SU-DHL-6 (cell line): Measurements from ENCODE around the gene RD3L.

ENCODE experiments used
- H2AFZ ChIP-seq: fragments of 200-600 bp; sonication (generic); 2 replicates; pipeline ENCODE4 v1.6.1; 2014; ENCODE audit warnings: low read depth, mild to moderate bottlenecking, moderate library complexity, mixed read lengths, antibody characterized with exemption, low read length; ENCODE audit not compliant: severe bottlenecking
- H3F3A ChIP-seq: fragments of 200-600 bp; shearing (Covaris generic); 2 replicates; pipeline ENCODE4 v1.6.0; 2016; ENCODE audit warnings: antibody characterized with exemption, mild to moderate bottlenecking; ENCODE audit not compliant: insufficient read depth
- H3K27ac ChIP-seq: fragments of 200-600 bp; sonication (generic); 2 replicates; pipeline ENCODE4 v1.5.1; 2016; ENCODE audit warnings: low read depth, mild to moderate bottlenecking, low read length, moderate library complexity, mixed read lengths
- H3K27me3 ChIP-seq: fragments of 200-600 bp; sonication (generic), shearing (Covaris generic); 2 replicates; pipeline ENCODE4 v1.6.0; 2014; ENCODE audit warnings: mild to moderate bottlenecking, low read length
- H3K36me3 ChIP-seq: fragments of 200-600 bp; sonication (generic); 2 replicates; pipeline ENCODE4 v1.6.1; 2014; ENCODE audit warnings: mild to moderate bottlenecking, low read length, mixed read lengths
- H3K4me2 ChIP-seq: fragments of 300-600, 200-600 bp; shearing (Covaris generic), sonication (generic); 2 replicates; pipeline ENCODE4 v1.6.0; 2014; ENCODE audit warnings: low read length, low read depth, mild to moderate bottlenecking; ENCODE audit not compliant: poor library complexity, severe bottlenecking
- H3K4me3 ChIP-seq: fragments of 200-600 bp; sonication (generic); 2 replicates; pipeline ENCODE4 v1.5.1; 2014; ENCODE audit warnings: antibody characterized with exemption, low read length, mild to moderate bottlenecking, mixed read lengths; ENCODE audit not compliant: insufficient read depth, poor library complexity, severe bottlenecking
- H3K79me2 ChIP-seq: fragments of 200-600 bp; sonication (generic); 2 replicates; pipeline ENCODE4 v1.6.1; 2014; ENCODE audit warnings: mild to moderate bottlenecking, low read length, moderate library complexity; ENCODE audit not compliant: insufficient read depth
- H3K9ac ChIP-seq: fragments of 200-600 bp; sonication (generic); 2 replicates; pipeline ENCODE4 v1.7.0; 2014; ENCODE audit warnings: mild to moderate bottlenecking, low read length
- H3K9me2 ChIP-seq: fragments of 200-600 bp; sonication (generic); replicated peaks from 2 replicates; pipeline ENCODE4 v1.6.1; 2014; ENCODE audit warnings: low read length; ENCODE audit not compliant: insufficient read depth
- H3K9me3 ChIP-seq: fragments of 200-600 bp; sonication (generic); 2 replicates; pipeline ENCODE4 v1.6.1; 2014; ENCODE audit warnings: low read length, mixed read lengths; ENCODE audit not compliant: insufficient read depth
- H4K20me1 ChIP-seq: fragments of 200-600 bp; sonication (generic); 2 replicates; pipeline ENCODE4 v1.6.1; 2014; ENCODE audit warnings: low read depth, mild to moderate bottlenecking, antibody characterized with exemption, low read length, moderate library complexity, mixed read lengths
- CTCF ChIP-seq: fragments of 200-600 bp; sonication (generic); IDR thresholded peaks from one replicate; pipeline ENCODE4 v1.5.1; 2017; ENCODE audit warnings: antibody characterized with exemption, mild to moderate bottlenecking, low read length, moderate library complexity; ENCODE audit not compliant: insufficient read depth, poor library complexity, severe bottlenecking
- EZH2phosphoT487 ChIP-seq: fragments of 200-600 bp; sonication (generic), shearing (Covaris generic); conservative IDR thresholded peaks from 2 replicates; pipeline ENCODE4 v1.6.1; 2018; ENCODE audit warnings: mild to moderate bottlenecking, antibody characterized with exemption, low read length, moderate library complexity, mixed read lengths

Gene RD3L

DNA sequence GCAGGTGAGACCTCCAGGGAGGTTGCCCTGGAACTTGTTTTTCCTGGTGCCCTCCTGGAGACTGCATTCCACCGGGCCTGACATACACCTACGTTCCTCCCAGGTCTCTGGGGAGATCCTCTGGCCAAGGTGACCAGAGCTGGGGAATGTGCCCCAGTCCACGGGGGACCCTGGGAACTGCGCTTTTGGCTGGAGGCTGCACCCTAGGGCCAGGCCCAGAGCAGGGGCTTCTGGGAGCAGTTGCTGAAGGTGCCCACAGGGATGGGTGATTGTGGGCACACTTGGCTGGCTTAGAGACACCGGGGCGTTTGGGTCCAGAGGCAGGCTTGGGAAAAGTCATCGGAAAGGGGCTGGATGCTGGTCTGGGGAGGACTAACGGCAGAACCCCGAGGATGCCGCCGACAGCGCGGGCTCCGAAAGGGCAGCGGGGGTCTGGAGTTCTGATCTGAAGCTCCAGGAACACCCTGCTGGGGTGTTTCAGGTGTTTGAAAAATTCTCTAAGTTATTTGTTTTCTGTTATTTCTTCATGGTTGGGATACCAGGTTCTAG is 50.6 kb downstream of the RD3L start:
- Histone ChIP-seq H3K79me2 (no peaks in the 10 kb centered on the region), H3K4me2 (no peak overlapping the region), H3K27me3 (no peaks in the 10 kb centered on the region), H2AFZ (no peak overlapping the region), H3K36me3 (no peaks in the 10 kb centered on the region), H3F3A (no peaks in the 10 kb centered on the region), H3K9me3 (no peaks in the 10 kb centered on the region), H3K27ac (no peak overlapping the region), H4K20me1 (no peaks in the 10 kb centered on the region), H3K9me2 (no peaks in the 10 kb centered on the region), H3K9ac (no peak overlapping the region), H3K4me3 (no peak overlapping the region)
- TF ChIP-seq CTCF (no peak), EZH2phosphoT487 (no peak)

DNA sequence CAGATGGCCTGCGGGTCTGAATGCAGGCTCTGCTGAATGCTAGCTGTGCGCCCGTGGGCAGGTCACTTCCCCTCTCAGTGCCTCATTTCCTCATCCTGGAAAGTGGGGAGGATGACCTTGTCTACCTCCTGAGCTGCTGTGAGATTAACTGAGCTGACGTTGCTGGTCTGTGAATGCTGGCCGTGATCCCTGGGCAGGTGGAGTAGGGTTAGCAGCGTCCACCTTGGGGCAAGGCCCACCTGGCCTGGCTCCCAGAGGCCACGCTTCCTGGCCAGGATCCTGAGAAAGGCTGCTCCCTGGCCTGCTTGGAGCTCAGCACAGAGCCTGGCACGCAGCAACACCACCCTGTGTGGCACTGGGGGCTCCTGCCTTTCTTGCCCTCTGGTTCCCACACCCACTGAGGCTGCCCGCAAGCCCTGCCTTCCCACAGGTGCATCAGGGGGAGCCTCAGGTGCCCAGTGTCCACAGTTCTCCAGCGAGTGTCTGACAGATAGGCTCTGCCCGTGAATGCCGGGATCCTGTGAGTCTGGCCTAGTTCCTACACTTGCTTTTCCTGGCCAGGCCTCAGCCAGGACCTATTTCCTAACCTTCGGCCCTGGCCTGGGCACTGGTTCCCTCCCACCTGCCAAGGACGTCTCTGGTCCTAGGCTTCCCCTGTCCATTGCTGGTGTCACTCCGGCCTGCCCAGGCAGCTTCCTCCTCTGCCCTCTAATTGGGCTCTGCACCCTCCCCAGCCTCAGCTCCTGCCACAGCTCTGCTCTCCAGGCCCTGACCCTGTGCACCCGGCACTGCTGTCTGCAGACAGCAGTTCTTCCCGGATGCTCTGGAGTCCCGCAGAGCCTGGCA is 51.3 kb downstream of the RD3L start:
- H3K4me3 ChIP-seq: no peak overlapping the region
- no peaks in the 10 kb centered on the region for H3K79me2 ChIP-seq

More for the DNA sequence above, 51.3 kb downstream of the RD3L start:
- no peaks in the 10 kb centered on the region for H3F3A ChIP-seq
- no peak overlapping the region for H2AFZ ChIP-seq
- no peaks in the 10 kb centered on the region for H4K20me1 ChIP-seq
- no peaks in the 10 kb centered on the region for H3K9me3 ChIP-seq
- H3K9ac ChIP-seq: no peak overlapping the region
- H3K36me3 ChIP-seq: no peaks in the 10 kb centered on the region
- no peak overlapping the region for H3K27ac ChIP-seq
- no peaks in the 10 kb centered on the region for H3K27me3 ChIP-seq
- H3K4me2 ChIP-seq: no peak overlapping the region
- no peak for TF ChIP-seq CTCF
- TF ChIP-seq EZH2phosphoT487: no peak
- H3K9me2 ChIP-seq: no peaks in the 10 kb centered on the region
